Retinal pigment epithelial cell (primary cell): Measurements from ENCODE around the gene TMX2.
"Not testable (repeated sequence)": the region's sequence is repeated elsewhere in the genome, so short reads cannot be mapped to it uniquely, and the experiment has no call there.

ENCODE experiments used
- DNase-seq: peaks from one replicate; pipeline ENCODE4 v3.0.0-alpha.2; 2010; ENCODE audit warnings: low read depth
- H3K4me3 ChIP-seq: 2 replicates; pipeline ENCODE4 v1.5.1; 2011; ENCODE audit warnings: mild to moderate bottlenecking, low read length, control low read depth, moderate library complexity
- CTCF ChIP-seq: conservative IDR thresholded peaks from 2 replicates; pipeline ENCODE4 v1.5.1; 2011; ENCODE audit warnings: low read depth, low read length, control low read depth, inconsistent platforms

The TMX2 gene

DNA sequence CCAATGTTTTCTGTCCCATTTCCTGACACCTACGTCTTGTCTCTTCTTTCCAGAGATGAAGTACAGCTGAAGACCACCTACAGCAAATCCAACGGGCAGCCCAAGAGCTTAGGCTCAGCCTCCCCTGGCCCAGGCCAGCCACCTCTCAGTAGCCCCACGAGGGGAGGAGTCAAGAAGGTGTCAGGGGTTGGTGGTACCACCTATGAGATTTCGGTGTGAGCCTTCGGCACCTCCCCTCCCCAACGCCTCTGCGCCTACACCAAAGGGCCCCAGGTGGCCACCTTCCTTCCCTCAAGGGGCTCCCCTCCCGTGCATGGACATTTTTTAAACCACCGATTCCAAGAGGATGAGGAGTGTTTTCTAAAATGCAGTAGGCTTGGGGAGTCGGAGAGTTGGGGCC is 12.6 kb upstream of the TMX2 start:
- no peak overlapping the region for H3K4me3 ChIP-seq
- DNase-seq, result no peak
- TF ChIP-seq CTCF, result no peak

- no peak for DNase-seq
- TF ChIP-seq CTCF, result peak; percentile 26
- no peak overlapping the region for H3K4me3 ChIP-seq
These were observed 12.0 kb upstream of the TMX2 start for GRCh38 chr11:57700425-57700824.

- DNase-seq, result no peak
- TF ChIP-seq CTCF, result no peak
These were observed 9.1 kb upstream of the TMX2 start for GRCh38 chr11:57703341-57703740.

GRCh38 chr11:57704932-57705331 is 7.5 kb upstream of the TMX2 start:
- no peak overlapping the region for H3K4me3 ChIP-seq
- no peak for TF ChIP-seq CTCF
- no peak for DNase-seq

More at GRCh38 chr11:57703341-57703740, 9.1 kb upstream of the TMX2 start:
- no peak overlapping the region for H3K4me3 ChIP-seq

DNA sequence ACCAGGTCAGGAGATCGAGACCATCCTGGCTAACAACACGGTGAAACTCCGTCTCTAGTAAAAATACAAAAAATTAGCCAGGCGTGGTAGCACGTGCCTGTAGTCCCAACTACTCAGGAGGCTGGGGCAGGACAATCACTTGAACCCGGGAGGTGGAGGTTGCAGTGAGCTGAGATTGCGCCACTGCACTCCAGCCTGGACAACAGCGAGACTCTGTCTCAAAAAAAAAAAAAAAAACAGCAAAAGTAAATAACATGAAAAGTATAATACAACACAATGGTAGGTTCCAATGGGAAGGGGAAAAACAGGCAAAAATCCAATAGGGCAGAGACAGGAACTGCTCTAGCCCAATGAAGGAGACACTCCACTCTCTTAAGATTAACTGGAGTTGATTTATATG is 7.0 kb upstream of the TMX2 start:
- not testable (repeated sequence) for H3K4me3 ChIP-seq

DNA sequence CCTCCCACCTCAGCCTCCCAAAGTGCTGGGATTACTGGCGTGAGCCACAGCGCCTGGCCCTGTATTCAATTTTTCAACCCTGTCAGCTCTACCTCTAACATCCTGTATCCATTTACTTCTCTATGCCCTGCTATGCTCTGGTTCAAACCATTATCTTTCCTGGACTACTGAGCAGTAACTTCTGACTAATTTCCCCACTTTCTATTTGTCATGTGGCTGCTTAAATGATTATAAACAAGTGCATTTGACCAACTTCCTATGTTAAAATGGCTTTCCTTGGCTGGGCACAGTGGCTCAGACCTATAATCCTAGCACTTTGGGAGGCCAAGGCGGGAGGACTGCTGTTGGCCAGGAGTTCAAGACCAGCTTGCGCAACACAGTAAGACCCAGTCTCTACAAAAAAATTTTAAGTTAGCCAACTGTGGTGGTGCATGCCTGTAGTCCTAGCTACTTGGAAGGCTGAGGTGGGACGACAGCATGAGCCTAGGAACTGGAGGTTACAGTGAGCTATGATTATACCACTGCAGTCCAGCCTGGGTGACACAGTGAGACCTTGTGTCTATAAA is 2.5 kb upstream of the TMX2 start:
- no peak for DNase-seq
- H3K4me3 ChIP-seq, result no peak overlapping the region
- no peak for TF ChIP-seq CTCF

More for the DNA sequence above, 7.0 kb upstream of the TMX2 start:
- not testable (repeated sequence) for DNase-seq

GRCh38 chr11:57711414-57712255 is 758 bp upstream of the TMX2 start, which contains the start of gene MED19:
TSS of gene MED19 (minus strand) at chr11:57712215. CDS start at chr11:57712179, 36 bp downstream.
- peak within 1 kb of the TSS; percentile 100 for H3K4me3 ChIP-seq
- no peak for TF ChIP-seq CTCF
- peak; percentile 81 for DNase-seq
